ENCODE data around the gene HSPB9.

The HSPB9 gene, protein sequence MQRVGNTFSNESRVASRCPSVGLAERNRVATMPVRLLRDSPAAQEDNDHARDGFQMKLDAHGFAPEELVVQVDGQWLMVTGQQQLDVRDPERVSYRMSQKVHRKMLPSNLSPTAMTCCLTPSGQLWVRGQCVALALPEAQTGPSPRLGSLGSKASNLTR

GRCh38 chr17:42122371-42123303 is at the start of gene HSPB9:
HSPB9 (plus strand) TSS chr17:42122804; CDS start chr17:42122851, 47 bp downstream.
- no peak for ATAC-seq
- no peak for TF ChIP-seq BACH2 (CRISPR knock-in tag; IDR thresholded peaks at IDR 0.05; ENCODE audit: borderline replicate concordance)
- no peak for TF ChIP-seq ZNF70 (CRISPR knock-in tag; IDR thresholded peaks at IDR 0.05)
- no peak for TF ChIP-seq GLIS3 (CRISPR knock-in tag; IDR thresholded peaks at IDR 0.05)
- no peak for TF ChIP-seq TOX (CRISPR knock-in tag; IDR thresholded peaks at IDR 0.05; ENCODE audit: borderline replicate concordance)
- TF ChIP-seq TCF4 (CRISPR knock-in tag; IDR thresholded peaks at IDR 0.05; ENCODE audit: borderline replicate concordance) = no peak
- no peak for TF ChIP-seq OSR1 (CRISPR knock-in tag; IDR thresholded peaks at IDR 0.05)
- no peak for TF ChIP-seq SNAI2 (CRISPR knock-in tag; IDR thresholded peaks at IDR 0.05)
- TF ChIP-seq ZC3H10 (CRISPR knock-in tag; IDR thresholded peaks at IDR 0.05) = no peak

GRCh38 chr17:42075789-42076188 is 46.8 kb upstream of the HSPB9 start:
- TF ChIP-seq ISL1 (CRISPR knock-in tag; IDR thresholded peaks at IDR 0.05) (no peak), GLIS3 (CRISPR knock-in tag; IDR thresholded peaks at IDR 0.05) (no peak), BACH2 (CRISPR knock-in tag; IDR thresholded peaks at IDR 0.05; ENCODE audit: borderline replicate concordance) (no peak), ZNF565 (CRISPR knock-in tag; conservative IDR thresholded peaks at IDR 0.05; ENCODE audit: low read depth) (no peak), SNAI2 (CRISPR knock-in tag; IDR thresholded peaks at IDR 0.05) (no peak), ZC3H10 (CRISPR knock-in tag; IDR thresholded peaks at IDR 0.05) (no peak), TOX (CRISPR knock-in tag; IDR thresholded peaks at IDR 0.05; ENCODE audit: borderline replicate concordance) (no peak), PPARA (CRISPR knock-in tag; IDR thresholded peaks at IDR 0.05; ENCODE audit: borderline replicate concordance) (no peak), TCF4 (CRISPR knock-in tag; IDR thresholded peaks at IDR 0.05; ENCODE audit: borderline replicate concordance) (no peak), ARNTL (CRISPR knock-in tag; IDR thresholded peaks at IDR 0.05; ENCODE audit: borderline replicate concordance, low read depth) (no peak), ZNF8 (CRISPR knock-in tag; IDR thresholded peaks at IDR 0.05) (no peak), OSR1 (CRISPR knock-in tag; IDR thresholded peaks at IDR 0.05) (no peak), ESRRG (CRISPR knock-in tag; IDR thresholded peaks at IDR 0.05) (no peak), CSRNP3 (CRISPR knock-in tag; IDR thresholded peaks at IDR 0.05) (no peak), PATZ1 (CRISPR knock-in tag; IDR thresholded peaks at IDR 0.05; ENCODE audit: borderline replicate concordance) (no peak), ZFP30 (CRISPR knock-in tag; IDR thresholded peaks at IDR 0.05) (no peak), ZFP3 (CRISPR knock-in tag; IDR thresholded peaks at IDR 0.05) (no peak)
- TF ChIP-seq, protein P1, sequence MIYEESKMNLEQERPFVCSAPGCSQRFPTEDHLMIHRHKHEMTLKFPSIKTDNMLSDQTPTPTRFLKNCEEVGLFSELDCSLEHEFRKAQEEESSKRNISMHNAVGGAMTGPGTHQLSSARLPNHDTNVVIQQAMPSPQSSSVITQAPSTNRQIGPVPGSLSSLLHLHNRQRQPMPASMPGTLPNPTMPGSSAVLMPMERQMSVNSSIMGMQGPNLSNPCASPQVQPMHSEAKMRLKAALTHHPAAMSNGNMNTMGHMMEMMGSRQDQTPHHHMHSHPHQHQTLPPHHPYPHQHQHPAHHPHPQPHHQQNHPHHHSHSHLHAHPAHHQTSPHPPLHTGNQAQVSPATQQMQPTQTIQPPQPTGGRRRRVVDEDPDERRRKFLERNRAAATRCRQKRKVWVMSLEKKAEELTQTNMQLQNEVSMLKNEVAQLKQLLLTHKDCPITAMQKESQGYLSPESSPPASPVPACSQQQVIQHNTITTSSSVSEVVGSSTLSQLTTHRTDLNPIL (CRISPR knock-in tag; IDR thresholded peaks at IDR 0.05; ENCODE audit: low read depth) = no peak
- TF ChIP-seq, protein P2, sequence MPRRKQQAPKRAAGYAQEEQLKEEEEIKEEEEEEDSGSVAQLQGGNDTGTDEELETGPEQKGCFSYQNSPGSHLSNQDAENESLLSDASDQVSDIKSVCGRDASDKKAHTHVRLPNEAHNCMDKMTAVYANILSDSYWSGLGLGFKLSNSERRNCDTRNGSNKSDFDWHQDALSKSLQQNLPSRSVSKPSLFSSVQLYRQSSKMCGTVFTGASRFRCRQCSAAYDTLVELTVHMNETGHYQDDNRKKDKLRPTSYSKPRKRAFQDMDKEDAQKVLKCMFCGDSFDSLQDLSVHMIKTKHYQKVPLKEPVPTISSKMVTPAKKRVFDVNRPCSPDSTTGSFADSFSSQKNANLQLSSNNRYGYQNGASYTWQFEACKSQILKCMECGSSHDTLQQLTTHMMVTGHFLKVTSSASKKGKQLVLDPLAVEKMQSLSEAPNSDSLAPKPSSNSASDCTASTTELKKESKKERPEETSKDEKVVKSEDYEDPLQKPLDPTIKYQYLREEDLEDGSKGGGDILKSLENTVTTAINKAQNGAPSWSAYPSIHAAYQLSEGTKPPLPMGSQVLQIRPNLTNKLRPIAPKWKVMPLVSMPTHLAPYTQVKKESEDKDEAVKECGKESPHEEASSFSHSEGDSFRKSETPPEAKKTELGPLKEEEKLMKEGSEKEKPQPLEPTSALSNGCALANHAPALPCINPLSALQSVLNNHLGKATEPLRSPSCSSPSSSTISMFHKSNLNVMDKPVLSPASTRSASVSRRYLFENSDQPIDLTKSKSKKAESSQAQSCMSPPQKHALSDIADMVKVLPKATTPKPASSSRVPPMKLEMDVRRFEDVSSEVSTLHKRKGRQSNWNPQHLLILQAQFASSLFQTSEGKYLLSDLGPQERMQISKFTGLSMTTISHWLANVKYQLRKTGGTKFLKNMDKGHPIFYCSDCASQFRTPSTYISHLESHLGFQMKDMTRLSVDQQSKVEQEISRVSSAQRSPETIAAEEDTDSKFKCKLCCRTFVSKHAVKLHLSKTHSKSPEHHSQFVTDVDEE (CRISPR knock-in tag; IDR thresholded peaks at IDR 0.05) = no peak
- TF ChIP-seq, protein P3, sequence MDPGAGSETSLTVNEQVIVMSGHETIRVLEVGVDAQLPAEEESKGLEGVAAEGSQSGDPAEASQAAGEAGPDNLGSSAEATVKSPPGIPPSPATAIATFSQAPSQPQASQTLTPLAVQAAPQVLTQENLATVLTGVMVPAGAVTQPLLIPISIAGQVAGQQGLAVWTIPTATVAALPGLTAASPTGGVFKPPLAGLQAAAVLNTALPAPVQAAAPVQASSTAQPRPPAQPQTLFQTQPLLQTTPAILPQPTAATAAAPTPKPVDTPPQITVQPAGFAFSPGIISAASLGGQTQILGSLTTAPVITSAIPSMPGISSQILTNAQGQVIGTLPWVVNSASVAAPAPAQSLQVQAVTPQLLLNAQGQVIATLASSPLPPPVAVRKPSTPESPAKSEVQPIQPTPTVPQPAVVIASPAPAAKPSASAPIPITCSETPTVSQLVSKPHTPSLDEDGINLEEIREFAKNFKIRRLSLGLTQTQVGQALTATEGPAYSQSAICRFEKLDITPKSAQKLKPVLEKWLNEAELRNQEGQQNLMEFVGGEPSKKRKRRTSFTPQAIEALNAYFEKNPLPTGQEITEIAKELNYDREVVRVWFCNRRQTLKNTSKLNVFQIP (CRISPR knock-in tag; IDR thresholded peaks at IDR 0.05; ENCODE audit: borderline replicate concordance, low read depth) = no peak
- no peak for ATAC-seq
